GM12874 (cell line): Measurements from ENCODE around the gene ZNF628.

Experiments used
- TF ChIP-seq, protein P1 (sequence below): IDR thresholded peaks from 2 replicates; pipeline ENCODE4 v1.5.1; 2011; ENCODE audit warnings: low read depth, mild to moderate bottlenecking, control low read depth, low read length, moderate library complexity; ENCODE audit not compliant: insufficient read depth

ZNF628 gene

DNA sequence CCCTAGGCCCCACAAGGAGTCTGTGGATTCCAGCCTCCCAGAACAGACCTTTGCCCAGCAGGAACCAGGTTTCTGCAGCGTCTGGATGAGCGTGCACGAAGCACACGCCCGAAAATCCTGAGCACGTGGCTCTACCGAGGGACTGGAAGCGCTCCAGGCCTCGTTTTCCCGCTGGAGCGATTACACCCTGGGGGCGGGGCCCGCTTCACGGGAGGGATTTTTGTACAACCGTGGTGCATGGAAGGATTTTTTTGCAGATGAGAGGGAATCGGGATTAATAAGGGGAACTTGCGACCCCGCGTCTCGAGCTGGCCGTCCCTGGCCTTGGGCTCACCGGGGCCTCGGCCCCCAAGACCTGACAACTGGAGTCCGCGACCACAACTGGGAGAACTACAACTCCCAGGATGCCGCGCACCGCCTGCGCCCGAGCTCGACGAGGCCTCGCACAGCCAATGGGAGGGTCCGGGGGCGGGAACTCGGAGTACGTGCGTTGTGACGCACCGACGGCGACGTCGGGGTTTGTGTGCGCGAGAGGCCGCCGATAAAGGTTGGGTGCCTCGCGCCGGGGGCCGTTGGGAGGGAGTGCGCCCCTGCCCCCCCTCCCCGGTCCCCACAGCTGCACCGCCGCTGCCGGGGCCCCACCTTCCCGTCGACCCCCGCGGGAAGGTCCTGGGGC lies at the start of gene ZNF628:
Gene ZNF628 (plus strand): TSS at position 518 of the 676 bp plus-strand sequence. CDS start 3,294 bp downstream, outside the sequence.
- TF ChIP-seq, protein P1, sequence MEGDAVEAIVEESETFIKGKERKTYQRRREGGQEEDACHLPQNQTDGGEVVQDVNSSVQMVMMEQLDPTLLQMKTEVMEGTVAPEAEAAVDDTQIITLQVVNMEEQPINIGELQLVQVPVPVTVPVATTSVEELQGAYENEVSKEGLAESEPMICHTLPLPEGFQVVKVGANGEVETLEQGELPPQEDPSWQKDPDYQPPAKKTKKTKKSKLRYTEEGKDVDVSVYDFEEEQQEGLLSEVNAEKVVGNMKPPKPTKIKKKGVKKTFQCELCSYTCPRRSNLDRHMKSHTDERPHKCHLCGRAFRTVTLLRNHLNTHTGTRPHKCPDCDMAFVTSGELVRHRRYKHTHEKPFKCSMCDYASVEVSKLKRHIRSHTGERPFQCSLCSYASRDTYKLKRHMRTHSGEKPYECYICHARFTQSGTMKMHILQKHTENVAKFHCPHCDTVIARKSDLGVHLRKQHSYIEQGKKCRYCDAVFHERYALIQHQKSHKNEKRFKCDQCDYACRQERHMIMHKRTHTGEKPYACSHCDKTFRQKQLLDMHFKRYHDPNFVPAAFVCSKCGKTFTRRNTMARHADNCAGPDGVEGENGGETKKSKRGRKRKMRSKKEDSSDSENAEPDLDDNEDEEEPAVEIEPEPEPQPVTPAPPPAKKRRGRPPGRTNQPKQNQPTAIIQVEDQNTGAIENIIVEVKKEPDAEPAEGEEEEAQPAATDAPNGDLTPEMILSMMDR, result no peak

DNA sequence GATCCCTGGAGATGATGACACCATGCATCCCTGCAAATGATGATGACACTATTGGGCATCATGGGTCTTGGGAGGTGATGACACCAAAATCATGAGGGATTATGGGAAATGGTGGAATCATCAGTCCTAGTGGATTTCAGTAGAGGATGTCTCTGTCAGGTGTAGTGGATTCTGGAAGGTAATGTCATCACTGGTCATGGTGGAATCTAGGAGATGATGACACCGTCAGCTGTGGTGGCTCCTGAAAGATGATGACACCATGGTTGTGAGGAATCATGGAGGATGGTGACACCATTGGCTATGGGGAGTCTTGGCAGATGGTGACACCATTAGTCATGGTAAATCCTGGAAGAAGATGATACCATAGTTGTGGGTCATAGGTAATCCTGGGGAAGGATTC lies 45.2 kb upstream of the ZNF628 start:
- TF ChIP-seq, protein P1, result no peak

DNA sequence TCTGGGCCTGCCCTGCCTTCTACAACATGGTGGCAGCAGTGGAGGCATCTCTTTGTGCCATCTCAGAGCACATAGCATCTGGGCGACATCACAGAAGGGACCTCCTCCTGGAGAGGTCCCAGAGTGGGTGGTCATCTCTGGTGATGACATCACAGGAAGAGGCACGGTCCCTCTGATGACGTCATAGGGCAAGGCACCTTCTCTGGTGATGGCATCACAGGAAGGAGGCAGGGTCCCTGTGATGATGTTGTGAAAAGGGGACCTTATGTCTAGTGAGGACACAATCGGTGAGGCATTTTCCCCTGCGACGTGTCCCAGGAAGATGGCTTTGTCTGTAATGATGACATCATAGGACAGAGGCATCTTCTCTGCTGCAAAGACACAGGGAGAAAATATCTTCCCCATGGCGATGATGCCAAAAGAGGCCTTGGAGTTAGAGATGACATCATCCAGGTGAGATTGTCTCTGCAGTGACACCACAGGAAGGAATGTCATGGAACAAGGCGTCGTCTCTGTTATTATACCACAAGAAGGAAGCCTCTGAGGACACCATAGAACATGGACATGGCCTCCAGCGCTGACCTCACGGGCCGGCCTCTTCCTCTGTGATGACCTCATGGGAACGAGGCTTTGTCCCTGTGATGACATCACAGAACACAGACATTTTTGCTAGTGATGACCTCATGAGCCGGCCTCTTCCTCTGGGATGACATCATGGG lies 44.0 kb upstream of the ZNF628 start:
- TF ChIP-seq, protein P1, result no peak

DNA sequence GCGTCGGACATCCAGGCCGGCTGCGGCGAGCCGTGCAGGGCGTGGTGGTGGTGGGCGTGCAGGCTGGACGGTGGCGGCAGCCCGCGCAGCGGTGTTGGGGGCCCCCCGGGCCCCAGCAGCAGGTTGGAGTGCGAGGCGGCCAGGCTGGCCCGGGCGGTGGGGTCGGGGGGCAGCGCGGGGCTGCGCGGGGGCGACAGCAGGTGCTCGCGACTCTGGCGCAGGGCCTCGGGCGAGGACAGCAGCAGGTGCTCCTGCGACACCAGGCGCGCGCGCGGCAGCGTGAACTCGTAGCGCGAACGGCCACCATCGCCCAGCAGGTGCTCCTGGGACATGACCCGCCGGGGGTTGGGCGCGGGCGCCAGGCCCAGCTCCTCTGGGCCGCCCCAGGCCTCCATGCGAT lies 43.1 kb upstream of the ZNF628 start:
- TF ChIP-seq, protein P1, result no peak

DNA sequence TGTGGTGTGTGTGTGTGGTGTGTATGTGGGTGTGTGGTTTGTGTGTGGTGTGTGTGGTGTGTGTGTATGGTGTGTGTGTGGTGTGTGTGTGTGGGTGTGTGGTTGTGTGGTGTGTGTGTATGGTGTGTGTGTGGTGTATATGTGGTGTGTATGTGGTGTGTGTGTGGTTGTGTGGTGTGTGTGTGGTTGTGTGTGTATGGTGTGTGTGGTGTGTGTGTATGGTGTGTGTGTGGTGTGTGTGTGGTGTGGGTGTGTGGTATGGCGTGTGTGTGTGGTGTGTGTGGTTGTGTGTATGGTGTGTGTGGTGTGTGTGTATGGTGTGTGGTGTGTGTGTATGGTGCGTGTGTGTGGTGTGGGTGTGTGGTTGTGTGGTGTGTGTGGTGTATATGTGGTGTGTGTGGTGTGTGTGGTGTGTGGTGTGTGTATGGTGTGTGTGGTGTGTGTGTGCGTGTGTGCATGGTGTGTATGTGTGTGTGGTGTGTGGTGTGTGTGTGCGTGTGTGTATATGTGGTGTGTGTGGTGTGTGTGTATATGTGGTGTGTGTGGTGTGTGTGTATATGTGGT lies 42.0 kb upstream of the ZNF628 start:
- TF ChIP-seq, protein P1, result no peak

DNA sequence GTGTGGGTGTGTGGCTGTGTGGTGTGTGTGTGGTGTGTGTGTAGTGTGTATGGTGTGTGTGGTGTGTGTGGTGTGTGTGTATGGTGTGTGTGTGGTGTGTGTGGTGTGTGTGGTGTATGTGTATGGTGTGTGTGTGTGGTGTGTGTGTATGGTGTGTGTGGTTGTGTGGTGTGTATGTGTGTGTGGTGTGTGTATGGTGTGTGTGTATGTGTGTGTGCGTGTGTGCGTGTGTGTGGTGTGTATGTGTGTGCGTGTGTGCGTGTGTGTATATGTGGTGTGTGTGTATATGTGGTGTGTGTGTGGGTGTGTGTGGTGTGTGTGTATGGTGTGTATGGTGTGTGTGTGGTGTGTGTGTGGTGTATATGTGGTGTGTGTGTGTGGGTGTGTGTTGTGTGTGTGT lies 41.4 kb upstream of the ZNF628 start:
- TF ChIP-seq, protein P1, result no peak

DNA sequence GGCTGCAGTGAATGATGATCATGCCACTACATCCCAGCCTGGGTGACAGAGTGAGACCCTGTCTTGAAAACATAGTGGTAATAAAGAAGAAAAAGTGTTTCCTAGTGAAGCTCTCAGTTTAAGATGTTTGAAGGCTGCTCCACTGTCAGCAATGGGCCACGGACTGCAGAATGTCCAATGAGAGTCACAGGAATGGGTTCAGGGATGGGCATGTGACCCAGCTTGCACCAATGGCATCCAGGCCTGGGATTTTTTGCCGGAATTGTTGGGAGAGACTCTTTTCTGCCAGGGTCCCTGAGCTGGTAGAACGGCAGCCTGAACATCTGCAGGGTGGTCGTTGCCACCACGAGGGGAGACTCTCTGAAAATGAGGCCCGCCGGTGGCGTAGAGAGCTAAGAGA lies 39.6 kb upstream of the ZNF628 start:
- TF ChIP-seq, protein P1, result no peak
